Measurements from ENCODE around the gene IL17REL. TPM values are rescaled to one million over a fixed set of nuclear protein-coding genes. Genes with fewer than 3 reads are reported as not detected.

IL17REL gene
- total and polyA plus RNA-seq, 2 of the 13 experiments (the other 11 are each of a cell fraction or from before 2014, with no cell fraction given) = not detected

DNA sequence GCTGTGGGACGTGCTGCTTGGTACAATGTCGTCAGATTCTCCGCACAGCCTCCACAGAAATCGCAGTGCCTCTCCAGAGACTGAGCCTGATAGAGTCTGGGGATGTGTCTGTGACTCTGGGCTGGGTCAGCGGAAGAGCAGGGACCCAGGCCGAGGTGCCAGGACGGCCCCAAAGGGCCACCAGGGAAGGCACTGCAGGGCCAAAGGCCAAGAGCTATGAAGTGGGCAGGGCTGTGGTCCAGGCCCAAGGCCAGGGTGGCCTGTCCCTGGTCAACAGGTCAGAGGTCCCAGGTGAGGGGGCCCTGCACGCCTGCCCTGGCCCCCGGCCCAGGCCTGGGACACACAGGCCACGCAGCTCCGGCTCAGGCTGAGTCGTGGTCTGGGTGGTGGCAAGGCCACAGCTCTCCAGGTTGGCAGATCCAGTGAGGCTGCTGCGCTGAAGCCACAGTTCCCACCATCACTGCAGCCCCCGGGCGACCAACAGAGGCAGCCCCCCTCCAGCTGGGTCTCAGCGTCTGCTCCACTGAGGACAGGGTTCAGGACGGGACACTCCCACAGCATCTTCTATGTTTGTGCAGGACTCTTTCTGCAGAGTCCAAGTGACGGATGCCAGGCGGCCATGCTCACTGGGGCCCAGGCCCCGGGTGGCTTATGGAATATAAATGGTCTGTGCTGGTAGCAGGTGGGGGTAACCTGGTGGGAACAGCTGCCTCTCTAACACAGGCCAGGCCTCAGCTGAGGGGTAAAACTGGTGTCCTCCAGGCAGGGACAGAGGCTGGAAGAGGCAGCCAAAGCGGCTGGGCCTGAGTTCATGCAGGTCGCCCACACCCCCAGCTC lies 56.8 kb downstream of the IL17REL start (continued):
- TF ChIP-seq PLRG1 (conservative IDR thresholded peaks at IDR 0.05) (no peak), RBM22 (optimal IDR thresholded peaks at IDR 0.05; ENCODE audit: low read length) (no peak), ZNF253 (CRISPR knock-in tag; IDR thresholded peaks at IDR 0.05; ENCODE audit: borderline replicate concordance) (no peak), TARDBP (CRISPR knock-in tag; IDR thresholded peaks at IDR 0.05) (no peak; the same call in 1 of the 2 replicates), TP53 (CRISPR knock-in tag; conservative IDR thresholded peaks at IDR 0.05) (no peak), ZEB1 (IDR thresholded peaks at IDR 0.05; ENCODE audit: insufficient replicate concordance, low read depth) (no peak), PCBP2 (optimal IDR thresholded peaks at IDR 0.05; ENCODE audit: low read depth, low read length, poor library complexity, severe bottlenecking) (no peak), SIN3B (IDR thresholded peaks at IDR 0.05; ENCODE audit: low read length) (no peak), FOXK2 (IDR thresholded peaks at IDR 0.05) (no peak), NRL (CRISPR knock-in tag; IDR thresholded peaks at IDR 0.05; ENCODE audit: borderline replicate concordance) (peak; percentile 36; the same call in 1 of the 2 replicates), KAT7 (CRISPR knock-in tag; IDR thresholded peaks at IDR 0.05; ENCODE audit: borderline replicate concordance) (no peak), EP300 (IDR thresholded peaks at IDR 0.05; ENCODE audit: low read depth in 2 of 2, low read length in 2 of 2) (no peak), EP300 (CRISPR knock-in tag; IDR thresholded peaks at IDR 0.05; ENCODE audit: borderline replicate concordance) (no peak), ZFX (CRISPR knock-in tag; IDR thresholded peaks at IDR 0.05; ENCODE audit: low read depth) (peak; percentile 79), SNRNP70 (IDR thresholded peaks at IDR 0.05; ENCODE audit: low read depth, low read length) (no peak), SRF (IDR thresholded peaks at IDR 0.05; ENCODE audit: low read depth, low read length) (no peak), SP5 (CRISPR knock-in tag; IDR thresholded peaks at IDR 0.05; ENCODE audit: borderline replicate concordance, low read depth) (peak; percentile 85), PRMT3 (CRISPR knock-in tag; IDR thresholded peaks at IDR 0.05; ENCODE audit: borderline replicate concordance, low read depth) (no peak), KLF12 (CRISPR knock-in tag; IDR thresholded peaks at IDR 0.05; ENCODE audit: borderline replicate concordance) (no peak), ZNF652 (CRISPR knock-in tag; IDR thresholded peaks at IDR 0.05; ENCODE audit: borderline replicate concordance, low read depth) (no peak), PPARG (CRISPR knock-in tag; conservative IDR thresholded peaks at IDR 0.05) (peak; percentile 45; the same call in 1 of the 2 replicates)
- TF ChIP-seq, protein P1, sequence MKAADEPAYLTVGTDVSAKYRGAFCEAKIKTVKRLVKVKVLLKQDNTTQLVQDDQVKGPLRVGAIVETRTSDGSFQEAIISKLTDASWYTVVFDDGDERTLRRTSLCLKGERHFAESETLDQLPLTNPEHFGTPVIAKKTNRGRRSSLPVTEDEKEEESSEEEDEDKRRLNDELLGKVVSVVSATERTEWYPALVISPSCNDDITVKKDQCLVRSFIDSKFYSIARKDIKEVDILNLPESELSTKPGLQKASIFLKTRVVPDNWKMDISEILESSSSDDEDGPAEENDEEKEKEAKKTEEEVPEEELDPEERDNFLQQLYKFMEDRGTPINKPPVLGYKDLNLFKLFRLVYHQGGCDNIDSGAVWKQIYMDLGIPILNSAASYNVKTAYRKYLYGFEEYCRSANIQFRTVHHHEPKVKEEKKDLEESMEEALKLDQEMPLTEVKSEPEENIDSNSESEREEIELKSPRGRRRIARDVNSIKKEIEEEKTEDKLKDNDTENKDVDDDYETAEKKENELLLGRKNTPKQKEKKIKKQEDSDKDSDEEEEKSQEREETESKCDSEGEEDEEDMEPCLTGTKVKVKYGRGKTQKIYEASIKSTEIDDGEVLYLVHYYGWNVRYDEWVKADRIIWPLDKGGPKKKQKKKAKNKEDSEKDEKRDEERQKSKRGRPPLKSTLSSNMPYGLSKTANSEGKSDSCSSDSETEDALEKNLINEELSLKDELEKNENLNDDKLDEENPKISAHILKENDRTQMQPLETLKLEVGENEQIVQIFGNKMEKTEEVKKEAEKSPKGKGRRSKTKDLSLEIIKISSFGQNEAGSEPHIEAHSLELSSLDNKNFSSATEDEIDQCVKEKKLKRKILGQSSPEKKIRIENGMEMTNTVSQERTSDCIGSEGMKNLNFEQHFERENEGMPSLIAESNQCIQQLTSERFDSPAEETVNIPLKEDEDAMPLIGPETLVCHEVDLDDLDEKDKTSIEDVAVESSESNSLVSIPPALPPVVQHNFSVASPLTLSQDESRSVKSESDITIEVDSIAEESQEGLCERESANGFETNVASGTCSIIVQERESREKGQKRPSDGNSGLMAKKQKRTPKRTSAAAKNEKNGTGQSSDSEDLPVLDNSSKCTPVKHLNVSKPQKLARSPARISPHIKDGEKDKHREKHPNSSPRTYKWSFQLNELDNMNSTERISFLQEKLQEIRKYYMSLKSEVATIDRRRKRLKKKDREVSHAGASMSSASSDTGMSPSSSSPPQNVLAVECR (CRISPR knock-in tag; IDR thresholded peaks at IDR 0.05; ENCODE audit: borderline replicate concordance) = peak; percentile 63; the same call in 1 of the 2 replicates
- TF ChIP-seq, protein P2, sequence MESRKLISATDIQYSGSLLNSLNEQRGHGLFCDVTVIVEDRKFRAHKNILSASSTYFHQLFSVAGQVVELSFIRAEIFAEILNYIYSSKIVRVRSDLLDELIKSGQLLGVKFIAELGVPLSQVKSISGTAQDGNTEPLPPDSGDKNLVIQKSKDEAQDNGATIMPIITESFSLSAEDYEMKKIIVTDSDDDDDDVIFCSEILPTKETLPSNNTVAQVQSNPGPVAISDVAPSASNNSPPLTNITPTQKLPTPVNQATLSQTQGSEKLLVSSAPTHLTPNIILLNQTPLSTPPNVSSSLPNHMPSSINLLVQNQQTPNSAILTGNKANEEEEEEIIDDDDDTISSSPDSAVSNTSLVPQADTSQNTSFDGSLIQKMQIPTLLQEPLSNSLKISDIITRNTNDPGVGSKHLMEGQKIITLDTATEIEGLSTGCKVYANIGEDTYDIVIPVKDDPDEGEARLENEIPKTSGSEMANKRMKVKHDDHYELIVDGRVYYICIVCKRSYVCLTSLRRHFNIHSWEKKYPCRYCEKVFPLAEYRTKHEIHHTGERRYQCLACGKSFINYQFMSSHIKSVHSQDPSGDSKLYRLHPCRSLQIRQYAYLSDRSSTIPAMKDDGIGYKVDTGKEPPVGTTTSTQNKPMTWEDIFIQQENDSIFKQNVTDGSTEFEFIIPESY (CRISPR knock-in tag; IDR thresholded peaks at IDR 0.05) = peak; percentile 73; the same call in 1 of the 2 replicates
- TF ChIP-seq, protein P3, sequence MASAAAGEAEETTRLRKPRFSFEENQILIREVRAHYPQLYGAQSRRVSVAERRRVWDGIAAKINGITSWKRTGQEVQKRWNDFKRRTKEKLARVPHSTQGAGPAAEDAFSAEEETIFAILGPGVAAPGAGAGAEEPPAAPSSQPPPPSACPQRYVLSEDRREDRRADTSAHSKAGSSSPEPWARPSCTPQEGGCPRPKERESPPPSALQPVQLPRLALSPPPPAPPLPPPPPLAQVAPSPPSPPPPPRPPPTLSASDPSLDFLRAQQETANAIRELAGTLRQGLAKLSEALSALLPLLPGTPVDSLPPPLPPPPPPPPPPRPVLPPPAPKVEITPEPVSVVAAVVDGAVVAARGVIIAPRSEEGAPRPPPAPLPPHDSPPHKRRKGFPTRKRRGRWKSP (CRISPR knock-in tag; IDR thresholded peaks at IDR 0.05) = no peak; the same call in 1 of the 2 replicates

All from HepG2 (cell line).